NCI-H187 treated with DMSO at 0.1 percent for 48 hours (cell line): ENCODE results near the gene C12orf57.
A peak's percentile ranks its signal among the peaks of the same experiment; 100 is the strongest.

Experiments used
- DNase-seq: peaks from one replicate; lab custom pipeline; 2025; lab: John Stamatoyannopoulos, UW

The C12orf57 gene

GRCh38 chr12:6937481-6938352 is 6.1 kb upstream of the C12orf57 start:
- peak; percentile 82 for DNase-seq

GRCh38 chr12:6938353-6939190 is 5.2 kb upstream of the C12orf57 start:
- DNase-seq = no peak

- DNase-seq = no peak
Observed at GRCh38 chr12:6939191-6939540, 4.7 kb upstream of the C12orf57 start.

GRCh38 chr12:6941267-6941666 is 2.6 kb upstream of the C12orf57 start:
- DNase-seq = no peak

GRCh38 chr12:6941782-6942181 is 2.0 kb upstream of the C12orf57 start:
- no peak for DNase-seq

- no peak for DNase-seq
Observed at GRCh38 chr12:6942331-6942665, 1.5 kb upstream of the C12orf57 start.

- DNase-seq = peak; percentile 79
Observed at GRCh38 chr12:6943389-6943721, 467 bp upstream of the C12orf57 start.

GRCh38 chr12:6944381-6945186 is 762 bp downstream of the C12orf57 start:
- peak; percentile 55 for DNase-seq

- no peak for DNase-seq
Observed at GRCh38 chr12:6945613-6946012, 1.8 kb downstream of the C12orf57 start.

GRCh38 chr12:6946033-6946919 is 2.5 kb downstream of the C12orf57 start:
- DNase-seq = peak; percentile 81

- no peak for DNase-seq
Observed at GRCh38 chr12:6946920-6947374, 3.1 kb downstream of the C12orf57 start.

GRCh38 chr12:6947615-6948014 is 3.8 kb downstream of the C12orf57 start:
- no peak for DNase-seq

GRCh38 chr12:6948873-6949594 is 5.2 kb downstream of the C12orf57 start:
- DNase-seq = no peak

- DNase-seq = no peak
Observed at GRCh38 chr12:6950401-6950801, 6.6 kb downstream of the C12orf57 start.

- DNase-seq = no peak
Observed at GRCh38 chr12:6950811-6951540, 7.2 kb downstream of the C12orf57 start, which contains the start of gene PTPN6. TSS of gene PTPN6 (plus strand) at chr12:6951356. CDS start at chr12:6951513, 157 bp downstream.

GRCh38 chr12:6951551-6952120 is 7.8 kb downstream of the C12orf57 start:
- no peak for DNase-seq

GRCh38 chr12:6952121-6952862 is 8.5 kb downstream of the C12orf57 start:
- no peak for DNase-seq

- no peak for DNase-seq
Observed at GRCh38 chr12:6952863-6953441, 9.1 kb downstream of the C12orf57 start.
